Suprapubic skin (tissue), 4 donors: ENCODE measurements around the gene GRM1. TPM values are rescaled to one million over a fixed set of nuclear protein-coding genes. Genes with fewer than 3 reads are reported as not detected.

Source experiments
- DNase-seq, 2 donors: peaks; one replicate each; pipeline ENCODE4 v3.0.0-alpha.2; 2019; ENCODE audit warnings: low spot score in 2 of 2
- H3K27ac ChIP-seq: fragments of 200-600 bp; sonication (generic); one replicate; pipeline ENCODE4 v1.5.1; 2019
- H3K27me3 ChIP-seq: fragments of 200-600 bp; sonication (generic); one replicate; pipeline ENCODE4 v1.5.1; 2019
- H3K36me3 ChIP-seq: fragments of 200-600 bp; sonication (generic); one replicate; pipeline ENCODE4 v1.5.1; 2019
- H3K4me1 ChIP-seq: fragments of 200-600 bp; sonication (generic); one replicate; pipeline ENCODE4 v1.5.1; 2019
- H3K4me3 ChIP-seq: fragments of 200-600 bp; sonication (generic); one replicate; pipeline ENCODE4 v1.5.1; 2019; ENCODE audit warnings: mild to moderate bottlenecking
- H3K9me3 ChIP-seq: fragments of 200-600 bp; sonication (generic); one replicate; pipeline ENCODE4 v1.5.1; 2019
- CTCF ChIP-seq, 2 donors: fragments of 200-600 bp in 1 of 2; fragments of 450-650 bp in 1 of 2; sonication (generic) in 1 of 2; IDR thresholded peaks; one replicate each; pipeline ENCODE4 v1.5.1; 2016 to 2019; ENCODE audit warnings: antibody characterized with exemption in 2 of 2, mild to moderate bottlenecking in 1 of 2, moderate library complexity in 1 of 2
- EP300 ChIP-seq: sonication (generic); formaldehyde crosslinking; IDR thresholded peaks from one replicate; pipeline ENCODE4 v1.6.1; 2017; ENCODE audit warnings: antibody characterized with exemption
- POLR2A ChIP-seq, 2 donors: fragments of 450-650 bp; IDR thresholded peaks; one replicate each; pipeline ENCODE4 v1.6.1; 2017; ENCODE audit warnings: antibody characterized with exemption in 2 of 2, mild to moderate bottlenecking in 2 of 2, moderate library complexity in 2 of 2
- POLR2AphosphoS5 ChIP-seq, 3 donors: sonication (generic); formaldehyde crosslinking; IDR thresholded peaks; one replicate each; pipeline ENCODE4 v1.6.1; 2017; ENCODE audit warnings: antibody characterized with exemption in 3 of 3
- WGBS: methylation state at CpG from one replicate; pipeline ENCODE4 v1.1.5; 2018; 5-methylcytosine and 5-hydroxymethylcytosine counted together
- total RNA-seq, 4 donors: library from RNA; depleted of rRNA; stranded (reverse); fragments of >200 nt; gene quantifications; one replicate each; pipeline ENCODE4 v1.1.0, GENCODE V29; 2016

Gene GRM1
- total RNA-seq, 4 donors from 2014 or later = 0.25 to 0.48 TPM; not detected in 2

- no peaks in the 10 kb centered on the region for H3K36me3 ChIP-seq
- no peak overlapping the region for H3K4me3 ChIP-seq
Measured at GRCh38 chr6:146389740-146390139, 360.9 kb downstream of the GRM1 start.

DNA sequence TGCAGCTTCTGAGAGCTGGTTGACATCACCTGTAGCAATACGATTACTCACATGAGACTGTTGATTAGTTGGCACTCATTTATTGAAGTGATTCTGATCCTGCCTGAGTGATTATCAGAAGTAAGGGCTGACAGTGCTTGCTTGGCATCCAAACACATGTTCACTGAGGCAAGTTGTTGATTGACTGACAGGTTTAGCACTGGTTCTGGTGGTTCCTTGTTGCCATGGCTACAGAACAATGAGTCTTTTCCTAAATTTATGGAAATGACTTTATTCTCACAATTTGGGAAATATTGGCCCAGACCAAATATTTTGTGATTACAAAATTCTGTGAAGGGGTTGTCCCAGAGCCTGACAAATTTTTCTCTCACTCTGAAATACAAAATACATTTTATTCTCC, 368.8 kb downstream of the GRM1 start:
- H3K27ac ChIP-seq = no peak overlapping the region
- no peaks in the 10 kb centered on the region for H3K27me3 ChIP-seq
- H3K36me3 ChIP-seq = no peaks in the 10 kb centered on the region
- TF ChIP-seq POLR2A (IDR thresholded peaks at IDR 0.05) = no peak
- TF ChIP-seq EP300 = no peak
- no peak for TF ChIP-seq POLR2AphosphoS5 (IDR thresholded peaks at IDR 0.05)
- TF ChIP-seq CTCF (IDR thresholded peaks at IDR 0.05) = no peak
- H3K9me3 ChIP-seq = no peaks in the 10 kb centered on the region
- H3K4me3 ChIP-seq = no peak overlapping the region
- no peaks in the 10 kb centered on the region for H3K4me1 ChIP-seq
- WGBS = 92% methylated on average over 1 of the region's 1 CpG
- DNase-seq = no peak

More at GRCh38 chr6:146389740-146390139, 360.9 kb downstream of the GRM1 start:
- no peak overlapping the region for H3K27ac ChIP-seq
- no peaks in the 10 kb centered on the region for H3K27me3 ChIP-seq
- no peak for DNase-seq
- 84% methylated on average over 4 of the region's 4 CpGs for WGBS
- H3K4me1 ChIP-seq = no peaks in the 10 kb centered on the region
- no peaks in the 10 kb centered on the region for H3K9me3 ChIP-seq
- TF ChIP-seq EP300 (no peak), POLR2AphosphoS5 (IDR thresholded peaks at IDR 0.05) (no peak), CTCF (IDR thresholded peaks at IDR 0.05) (no peak), POLR2A (IDR thresholded peaks at IDR 0.05) (no peak)

GRCh38 chr6:146402476-146402875, 373.6 kb downstream of the GRM1 start:
- Histone ChIP-seq H3K9me3 (no peaks in the 10 kb centered on the region), H3K4me1 (no peaks in the 10 kb centered on the region), H3K4me3 (no peak overlapping the region), H3K36me3 (no peaks in the 10 kb centered on the region), H3K27ac (no peak overlapping the region), H3K27me3 (no peaks in the 10 kb centered on the region)
- no peak for DNase-seq
- no peak for TF ChIP-seq POLR2A (IDR thresholded peaks at IDR 0.05)
- TF ChIP-seq POLR2AphosphoS5 (IDR thresholded peaks at IDR 0.05) = no peak
- no peak for TF ChIP-seq CTCF (IDR thresholded peaks at IDR 0.05)
- no peak for TF ChIP-seq EP300
- 70% methylated on average over 3 of the region's 3 CpGs for WGBS

- DNase-seq = no peak
- TF ChIP-seq POLR2A (IDR thresholded peaks at IDR 0.05) (no peak), EP300 (no peak), POLR2AphosphoS5 (IDR thresholded peaks at IDR 0.05) (no peak), CTCF (IDR thresholded peaks at IDR 0.05) (no peak)
- H3K27ac ChIP-seq = no peak overlapping the region
- H3K4me1 ChIP-seq = no peaks in the 10 kb centered on the region
- no peaks in the 10 kb centered on the region for H3K27me3 ChIP-seq
- H3K4me3 ChIP-seq = no peak overlapping the region
- 74% methylated on average over 5 of the region's 5 CpGs for WGBS
- no peaks in the 10 kb centered on the region for H3K9me3 ChIP-seq
- H3K36me3 ChIP-seq = no peaks in the 10 kb centered on the region
Measured at GRCh38 chr6:146408583-146408982, 379.7 kb downstream of the GRM1 start.

DNA sequence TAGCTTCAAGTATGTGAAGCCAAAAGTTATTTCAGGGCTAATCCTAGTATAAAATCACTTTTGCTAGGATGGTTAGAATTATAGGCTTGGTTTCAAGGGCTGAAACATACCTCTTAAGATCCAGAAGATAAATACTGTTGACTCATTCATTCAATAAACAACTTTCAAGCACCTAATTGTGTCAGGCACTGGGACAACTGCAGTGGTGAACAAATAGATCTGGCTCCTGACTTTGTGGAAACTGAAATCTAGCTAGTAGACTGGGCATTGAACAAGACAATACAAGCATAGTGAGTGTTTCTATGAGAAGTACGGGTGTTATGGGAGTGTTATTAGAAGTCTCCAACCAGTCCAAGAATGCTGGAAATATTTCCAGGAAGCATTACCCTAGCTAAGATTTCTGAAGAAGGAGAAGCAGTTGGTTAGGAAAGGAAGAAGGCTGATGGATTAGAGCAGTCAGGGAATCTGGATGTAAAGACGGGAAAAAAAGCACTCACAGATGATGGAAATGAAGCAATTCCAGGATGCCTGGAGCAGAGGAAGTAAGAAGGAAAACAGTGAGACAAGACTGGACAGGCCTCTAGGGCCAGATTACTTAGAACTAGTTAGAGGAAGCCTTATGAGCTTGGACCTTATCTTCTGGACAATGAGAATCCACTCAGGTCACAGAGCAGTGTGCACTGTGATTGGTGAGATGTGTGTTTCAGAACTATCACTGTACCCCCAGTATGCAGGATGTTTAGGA, 382.2 kb downstream of the GRM1 start:
- H3K4me3 ChIP-seq = no peak overlapping the region
- 66% methylated on average over 2 of the region's 2 CpGs for WGBS
- H3K4me1 ChIP-seq = no peaks in the 10 kb centered on the region
- no peak for DNase-seq
- H3K27me3 ChIP-seq = no peaks in the 10 kb centered on the region
- no peak overlapping the region for H3K27ac ChIP-seq
- no peaks in the 10 kb centered on the region for H3K36me3 ChIP-seq
- no peaks in the 10 kb centered on the region for H3K9me3 ChIP-seq
- TF ChIP-seq CTCF (IDR thresholded peaks at IDR 0.05) = no peak
- TF ChIP-seq POLR2A (IDR thresholded peaks at IDR 0.05) = no peak
- no peak for TF ChIP-seq POLR2AphosphoS5 (IDR thresholded peaks at IDR 0.05)
- TF ChIP-seq EP300 = no peak
